Measurements from ENCODE around the gene BBIP1.

BBIP1 gene

GRCh38 chr10:110918643-110919348 lies at the start of gene BBIP1:
Gene BBIP1 (minus strand): TSS chr10:110919180. CDS start chr10:110918157, 1,023 bp downstream.
- Histone ChIP-seq H3K27me3 (ENCODE audit: insufficient read depth, low read length) (no peaks in the 10 kb centered on the region), H3K4me3 (ENCODE audit: low read length) (peak within 1 kb of the TSS; percentile 84), H3K9me3 (ENCODE audit: low read length) (no peaks in the 10 kb centered on the region), H3K36me3 (ENCODE audit: insufficient read depth, low read length) (no peaks in the 10 kb centered on the region), H2AFZ (ENCODE audit: low read depth, low read length) (peak within 1 kb of the TSS; percentile 82), H3K4me1 (ENCODE audit: insufficient read depth, low read length) (peaks cover 39% of the 10 kb centered on the region)

GRCh38 chr10:110967645-110968044 lies 48.7 kb upstream of the BBIP1 start:
- H3K4me3 ChIP-seq (ENCODE audit: low read length): no peak overlapping the region
- peaks cover 6% of the 10 kb centered on the region for H3K36me3 ChIP-seq (ENCODE audit: insufficient read depth, low read length)
- H3K27me3 ChIP-seq (ENCODE audit: insufficient read depth, low read length): no peaks in the 10 kb centered on the region
- H2AFZ ChIP-seq (ENCODE audit: low read depth, low read length): no peak overlapping the region
- H3K9me3 ChIP-seq (ENCODE audit: low read length): no peaks in the 10 kb centered on the region
- H3K4me1 ChIP-seq (ENCODE audit: insufficient read depth, low read length): no peaks in the 10 kb centered on the region

GRCh38 chr10:110967009-110967630 lies 48.1 kb upstream of the BBIP1 start:
- Histone ChIP-seq H3K4me3 (ENCODE audit: low read length) (no peak overlapping the region), H2AFZ (ENCODE audit: low read depth, low read length) (no peak overlapping the region), H3K4me1 (ENCODE audit: insufficient read depth, low read length) (no peaks in the 10 kb centered on the region), H3K27me3 (ENCODE audit: insufficient read depth, low read length) (no peaks in the 10 kb centered on the region), H3K9me3 (ENCODE audit: low read length) (no peaks in the 10 kb centered on the region), H3K36me3 (ENCODE audit: insufficient read depth, low read length) (peaks cover 6% of the 10 kb centered on the region)

GRCh38 chr10:110966146-110966545 lies 47.2 kb upstream of the BBIP1 start:
- Histone ChIP-seq H3K27me3 (ENCODE audit: insufficient read depth, low read length) (no peaks in the 10 kb centered on the region), H2AFZ (ENCODE audit: low read depth, low read length) (no peak overlapping the region), H3K4me1 (ENCODE audit: insufficient read depth, low read length) (no peaks in the 10 kb centered on the region), H3K36me3 (ENCODE audit: insufficient read depth, low read length) (peaks cover 6% of the 10 kb centered on the region), H3K9me3 (ENCODE audit: low read length) (no peaks in the 10 kb centered on the region), H3K4me3 (ENCODE audit: low read length) (no peak overlapping the region)

- Histone ChIP-seq H2AFZ (ENCODE audit: low read depth, low read length) (no peak overlapping the region), H3K27me3 (ENCODE audit: insufficient read depth, low read length) (no peaks in the 10 kb centered on the region), H3K4me1 (ENCODE audit: insufficient read depth, low read length) (no peaks in the 10 kb centered on the region), H3K9me3 (ENCODE audit: low read length) (no peaks in the 10 kb centered on the region), H3K36me3 (ENCODE audit: insufficient read depth, low read length) (peaks cover 6% of the 10 kb centered on the region), H3K4me3 (ENCODE audit: low read length) (no peak overlapping the region)
Observed at GRCh38 chr10:110965216-110965615, 46.2 kb upstream of the BBIP1 start.

- H3K4me3 ChIP-seq (ENCODE audit: low read length): no peak overlapping the region
- no peaks in the 10 kb centered on the region for H3K27me3 ChIP-seq (ENCODE audit: insufficient read depth, low read length)
- no peaks in the 10 kb centered on the region for H3K9me3 ChIP-seq (ENCODE audit: low read length)
- peaks cover 6% of the 10 kb centered on the region for H3K36me3 ChIP-seq (ENCODE audit: insufficient read depth, low read length)
- H3K4me1 ChIP-seq (ENCODE audit: insufficient read depth, low read length): no peaks in the 10 kb centered on the region
- H2AFZ ChIP-seq (ENCODE audit: low read depth, low read length): no peak overlapping the region
Observed at GRCh38 chr10:110964681-110965080, 45.7 kb upstream of the BBIP1 start.

- no peaks in the 10 kb centered on the region for H3K4me1 ChIP-seq (ENCODE audit: insufficient read depth, low read length)
- peaks cover 6% of the 10 kb centered on the region for H3K36me3 ChIP-seq (ENCODE audit: insufficient read depth, low read length)
- no peaks in the 10 kb centered on the region for H3K9me3 ChIP-seq (ENCODE audit: low read length)
- H3K27me3 ChIP-seq (ENCODE audit: insufficient read depth, low read length): no peaks in the 10 kb centered on the region
- H2AFZ ChIP-seq (ENCODE audit: low read depth, low read length): no peak overlapping the region
- no peak overlapping the region for H3K4me3 ChIP-seq (ENCODE audit: low read length)
Observed at GRCh38 chr10:110963162-110963561, 44.2 kb upstream of the BBIP1 start.

- no peak overlapping the region for H2AFZ ChIP-seq (ENCODE audit: low read depth, low read length)
- no peaks in the 10 kb centered on the region for H3K9me3 ChIP-seq (ENCODE audit: low read length)
- no peaks in the 10 kb centered on the region for H3K27me3 ChIP-seq (ENCODE audit: insufficient read depth, low read length)
- H3K4me3 ChIP-seq (ENCODE audit: low read length): no peak overlapping the region
- peaks cover 5% of the 10 kb centered on the region for H3K36me3 ChIP-seq (ENCODE audit: insufficient read depth, low read length)
- H3K4me1 ChIP-seq (ENCODE audit: insufficient read depth, low read length): no peaks in the 10 kb centered on the region
Observed at GRCh38 chr10:110962443-110962842, 43.5 kb upstream of the BBIP1 start.

GRCh38 chr10:110960333-110960712 lies 41.3 kb upstream of the BBIP1 start:
- Histone ChIP-seq H3K4me1 (ENCODE audit: insufficient read depth, low read length) (no peaks in the 10 kb centered on the region), H3K36me3 (ENCODE audit: insufficient read depth, low read length) (no peaks in the 10 kb centered on the region), H3K9me3 (ENCODE audit: low read length) (no peaks in the 10 kb centered on the region), H2AFZ (ENCODE audit: low read depth, low read length) (no peak overlapping the region), H3K27me3 (ENCODE audit: insufficient read depth, low read length) (no peaks in the 10 kb centered on the region), H3K4me3 (ENCODE audit: low read length) (no peak overlapping the region)

- Histone ChIP-seq H3K9me3 (ENCODE audit: low read length) (no peaks in the 10 kb centered on the region), H3K4me3 (ENCODE audit: low read length) (no peak overlapping the region), H2AFZ (ENCODE audit: low read depth, low read length) (no peak overlapping the region), H3K36me3 (ENCODE audit: insufficient read depth, low read length) (no peaks in the 10 kb centered on the region), H3K4me1 (ENCODE audit: insufficient read depth, low read length) (no peaks in the 10 kb centered on the region), H3K27me3 (ENCODE audit: insufficient read depth, low read length) (no peaks in the 10 kb centered on the region)
Observed at GRCh38 chr10:110959379-110960332, 40.7 kb upstream of the BBIP1 start.

- Histone ChIP-seq H3K27me3 (ENCODE audit: insufficient read depth, low read length) (no peaks in the 10 kb centered on the region), H3K4me3 (ENCODE audit: low read length) (no peak overlapping the region), H3K4me1 (ENCODE audit: insufficient read depth, low read length) (no peaks in the 10 kb centered on the region), H2AFZ (ENCODE audit: low read depth, low read length) (no peak overlapping the region), H3K36me3 (ENCODE audit: insufficient read depth, low read length) (peaks cover under 1% of the 10 kb centered on the region), H3K9me3 (ENCODE audit: low read length) (peaks cover 3% of the 10 kb centered on the region)
Observed at GRCh38 chr10:110957606-110958005, 38.6 kb upstream of the BBIP1 start.

- Histone ChIP-seq H3K36me3 (ENCODE audit: insufficient read depth, low read length) (peaks cover 21% of the 10 kb centered on the region), H3K4me1 (ENCODE audit: insufficient read depth, low read length) (no peaks in the 10 kb centered on the region), H3K27me3 (ENCODE audit: insufficient read depth, low read length) (no peaks in the 10 kb centered on the region), H3K9me3 (ENCODE audit: low read length) (peaks cover 18% of the 10 kb centered on the region), H3K4me3 (ENCODE audit: low read length) (no peak overlapping the region), H2AFZ (ENCODE audit: low read depth, low read length) (no peak overlapping the region)
Observed at GRCh38 chr10:110951381-110951780, 32.4 kb upstream of the BBIP1 start.

GRCh38 chr10:110947061-110947595 lies 28.1 kb upstream of the BBIP1 start:
- Histone ChIP-seq H3K9me3 (ENCODE audit: low read length) (peaks cover 16% of the 10 kb centered on the region), H3K36me3 (ENCODE audit: insufficient read depth, low read length) (peaks cover 33% of the 10 kb centered on the region), H3K27me3 (ENCODE audit: insufficient read depth, low read length) (no peaks in the 10 kb centered on the region)

More at GRCh38 chr10:110947061-110947595, 28.1 kb upstream of the BBIP1 start:
- Histone ChIP-seq H2AFZ (ENCODE audit: low read depth, low read length) (no peak overlapping the region), H3K4me1 (ENCODE audit: insufficient read depth, low read length) (peaks cover 13% of the 10 kb centered on the region), H3K4me3 (ENCODE audit: low read length) (no peak overlapping the region)
